Breast epithelium (tissue), 3 donors: ENCODE results near the gene RPL32.

Source experiments
- POLR2A ChIP-seq: fragments of 450-650 bp; IDR thresholded peaks from one replicate; pipeline ENCODE4 v1.6.1; 2016; ENCODE audit warnings: antibody characterized with exemption, mild to moderate bottlenecking, moderate library complexity
- POLR2AphosphoS5 ChIP-seq, 3 donors: sonication (generic); formaldehyde crosslinking; IDR thresholded peaks; one replicate each; pipeline ENCODE4 v1.6.1; 2017; ENCODE audit warnings: antibody characterized with exemption in 3 of 3
- TF ChIP-seq, protein P1 (sequence below), 3 donors: fragments of 450-650 bp; IDR thresholded peaks; one replicate each; pipeline ENCODE4 v1.5.1; 2016 to 2017; ENCODE audit warnings: antibody characterized with exemption in 3 of 3, mild to moderate bottlenecking in 3 of 3, moderate library complexity in 3 of 3

DNA sequence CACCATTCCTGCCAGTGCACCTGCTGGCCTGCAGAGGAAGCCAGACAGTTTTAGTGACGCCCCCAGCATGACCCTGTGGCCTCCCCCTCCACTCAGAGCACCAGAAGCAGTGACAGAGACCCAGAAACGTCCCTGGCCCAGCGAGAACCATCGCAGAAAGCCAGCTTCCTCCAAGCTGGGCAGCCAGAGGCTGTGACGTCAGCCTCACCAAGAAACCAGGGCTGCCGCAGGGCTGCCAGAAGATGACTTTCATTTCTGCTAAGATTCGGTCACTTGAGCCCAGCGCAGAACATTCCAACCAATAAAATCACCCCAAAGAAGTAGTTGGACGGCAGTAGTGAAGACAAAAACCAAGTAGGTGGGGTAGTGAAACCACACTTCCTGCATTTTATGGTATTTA lies 29.6 kb upstream of the RPL32 start:
- no peak for TF ChIP-seq POLR2A
- TF ChIP-seq, protein P1, sequence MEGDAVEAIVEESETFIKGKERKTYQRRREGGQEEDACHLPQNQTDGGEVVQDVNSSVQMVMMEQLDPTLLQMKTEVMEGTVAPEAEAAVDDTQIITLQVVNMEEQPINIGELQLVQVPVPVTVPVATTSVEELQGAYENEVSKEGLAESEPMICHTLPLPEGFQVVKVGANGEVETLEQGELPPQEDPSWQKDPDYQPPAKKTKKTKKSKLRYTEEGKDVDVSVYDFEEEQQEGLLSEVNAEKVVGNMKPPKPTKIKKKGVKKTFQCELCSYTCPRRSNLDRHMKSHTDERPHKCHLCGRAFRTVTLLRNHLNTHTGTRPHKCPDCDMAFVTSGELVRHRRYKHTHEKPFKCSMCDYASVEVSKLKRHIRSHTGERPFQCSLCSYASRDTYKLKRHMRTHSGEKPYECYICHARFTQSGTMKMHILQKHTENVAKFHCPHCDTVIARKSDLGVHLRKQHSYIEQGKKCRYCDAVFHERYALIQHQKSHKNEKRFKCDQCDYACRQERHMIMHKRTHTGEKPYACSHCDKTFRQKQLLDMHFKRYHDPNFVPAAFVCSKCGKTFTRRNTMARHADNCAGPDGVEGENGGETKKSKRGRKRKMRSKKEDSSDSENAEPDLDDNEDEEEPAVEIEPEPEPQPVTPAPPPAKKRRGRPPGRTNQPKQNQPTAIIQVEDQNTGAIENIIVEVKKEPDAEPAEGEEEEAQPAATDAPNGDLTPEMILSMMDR (IDR thresholded peaks at IDR 0.05): no peak
- TF ChIP-seq POLR2AphosphoS5 (IDR thresholded peaks at IDR 0.05): no peak
